HG03439 (cell line): ENCODE measurements around the gene RPEL1.

Experiments
- ATAC-seq: cut with Tn5 transposase; IDR thresholded peaks from one replicate; pipeline ENCODE4 v1.9.1; 2021; ENCODE audit warnings: mild to moderate bottlenecking, moderate library complexity; ENCODE audit not compliant: unreplicated experiment

The RPEL1 gene

DNA sequence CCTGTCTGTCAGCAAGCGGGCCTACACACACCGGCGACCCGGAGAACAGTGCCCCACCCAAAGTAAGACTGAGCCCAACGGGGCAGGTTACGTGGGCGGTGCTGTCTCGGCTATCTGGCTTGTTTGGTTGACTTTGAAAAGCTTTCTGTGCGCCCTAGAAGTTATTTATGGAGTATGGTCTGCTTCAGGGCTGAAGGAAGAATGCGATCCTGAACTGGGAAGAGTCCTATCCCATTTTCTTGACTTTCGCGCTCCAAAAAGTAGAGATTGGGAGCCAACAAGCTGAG lies 32.8 kb downstream of the RPEL1 start:
- ATAC-seq = no peak

DNA sequence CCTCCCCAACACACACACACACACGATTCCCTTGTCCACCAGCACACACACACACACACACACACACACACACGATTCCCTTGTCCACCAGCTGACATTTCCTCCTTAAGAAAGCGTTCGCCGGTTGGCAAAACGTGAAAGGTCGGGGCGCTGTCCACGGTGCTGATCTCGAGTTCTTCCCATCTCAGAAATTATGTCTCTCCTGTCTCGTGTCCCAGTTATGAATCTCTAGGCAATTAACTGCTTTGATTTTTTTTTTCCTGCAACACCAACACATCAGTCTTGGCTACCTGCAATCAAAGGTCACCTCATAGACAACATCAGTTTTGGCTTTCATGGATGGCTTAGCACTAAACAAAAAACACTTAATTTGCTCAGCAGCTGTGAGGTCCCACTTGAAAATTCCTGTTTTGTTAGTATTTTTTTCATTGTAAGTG lies 33.2 kb downstream of the RPEL1 start:
- no peak for ATAC-seq

DNA sequence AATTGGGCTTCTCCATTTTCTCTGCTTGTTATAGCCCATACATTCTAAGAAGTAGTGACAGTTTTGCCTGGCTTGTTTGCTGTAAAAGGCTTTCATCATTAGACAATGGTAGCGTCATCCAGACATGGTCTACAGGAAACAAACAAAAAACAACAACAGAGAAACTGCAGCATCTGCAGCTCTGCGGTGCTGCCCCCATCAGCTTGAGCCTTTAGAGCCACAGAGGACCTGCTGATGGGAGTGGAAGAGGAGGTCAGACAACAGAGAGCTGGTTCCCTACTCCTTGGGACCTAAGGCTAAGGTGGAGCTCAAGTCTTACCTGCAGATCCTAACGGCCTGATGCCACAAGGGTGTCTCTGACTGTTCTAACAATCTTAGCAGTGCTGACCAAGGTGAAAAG lies 34.3 kb downstream of the RPEL1 start:
- no peak for ATAC-seq

DNA sequence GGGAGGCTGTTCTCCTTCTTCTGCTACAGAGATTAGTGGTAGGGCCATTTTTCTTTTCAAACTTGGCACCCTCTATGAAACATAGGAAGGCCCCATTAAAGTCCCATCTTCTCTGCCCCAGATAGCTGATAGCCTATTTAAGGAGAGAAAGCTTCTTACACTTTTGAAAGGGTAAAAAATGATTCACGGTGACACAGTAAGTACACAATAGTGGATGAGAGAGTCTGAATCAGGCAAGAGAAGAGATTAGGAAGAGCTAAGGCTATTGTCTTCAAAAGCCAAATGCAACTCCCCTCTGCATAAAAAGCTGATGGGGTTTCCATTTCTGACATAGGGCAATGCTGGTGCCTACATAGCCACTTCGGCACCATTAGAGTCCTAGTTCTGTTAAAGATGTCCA lies 34.8 kb downstream of the RPEL1 start:
- ATAC-seq = no peak

DNA sequence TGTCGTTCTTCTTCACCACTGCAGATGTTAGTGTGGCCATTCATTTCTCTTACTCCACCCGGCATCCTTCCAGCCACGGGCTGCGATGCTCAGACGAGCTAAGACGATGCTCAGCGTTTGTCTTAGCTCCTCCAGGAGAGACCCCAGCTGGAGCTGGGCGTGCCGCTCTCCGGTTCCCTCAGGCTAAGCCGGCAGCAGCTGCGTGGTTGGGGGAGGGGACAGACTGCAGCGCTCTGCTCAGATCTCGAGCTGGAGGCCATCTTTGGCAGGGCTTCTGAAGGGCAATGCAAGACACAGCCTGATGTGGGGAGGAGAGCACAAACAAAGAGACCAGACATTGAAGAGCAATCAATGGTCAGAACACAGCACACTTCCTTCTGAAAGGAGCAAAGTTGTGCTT lies 36.1 kb downstream of the RPEL1 start:
- no peak for ATAC-seq

DNA sequence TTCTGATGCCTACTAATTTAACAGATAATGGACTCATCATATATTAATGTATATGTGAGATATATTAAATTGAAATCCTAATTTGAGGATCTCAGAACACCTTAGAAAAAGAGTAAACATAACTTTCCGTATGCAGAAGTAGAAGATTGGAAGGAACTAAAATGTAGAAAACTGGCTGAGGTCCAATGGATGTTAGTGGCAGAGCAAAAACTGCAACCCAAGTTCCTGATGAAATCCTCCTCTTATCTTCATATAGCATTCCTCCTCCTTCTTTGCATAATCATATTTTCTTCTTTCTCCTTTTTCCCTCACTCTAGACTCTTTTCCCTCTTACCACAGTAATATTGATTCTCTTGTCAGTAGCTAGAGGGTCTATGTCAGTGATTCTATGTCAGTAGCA lies 37.3 kb downstream of the RPEL1 start:
- ATAC-seq = no peak

DNA sequence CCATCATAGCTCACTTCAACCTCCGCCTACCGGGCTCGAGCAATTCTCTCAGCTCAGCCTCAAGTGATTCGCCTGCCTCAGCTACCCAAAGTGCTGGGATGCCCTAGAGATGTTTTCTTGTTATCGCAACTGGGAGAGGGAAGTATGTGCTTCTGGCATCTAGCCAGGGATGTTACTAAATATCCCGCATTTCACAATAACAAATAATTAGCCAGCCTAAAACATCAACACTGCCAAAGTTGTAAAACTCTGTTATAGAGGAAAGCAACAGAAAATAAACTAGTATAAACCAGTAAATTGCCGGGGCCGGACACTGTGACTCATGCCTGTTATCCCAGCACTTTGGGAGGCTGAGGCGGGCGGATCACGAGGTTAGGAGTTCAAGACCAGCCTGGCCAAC lies 38.5 kb downstream of the RPEL1 start:
- ATAC-seq = no peak

DNA sequence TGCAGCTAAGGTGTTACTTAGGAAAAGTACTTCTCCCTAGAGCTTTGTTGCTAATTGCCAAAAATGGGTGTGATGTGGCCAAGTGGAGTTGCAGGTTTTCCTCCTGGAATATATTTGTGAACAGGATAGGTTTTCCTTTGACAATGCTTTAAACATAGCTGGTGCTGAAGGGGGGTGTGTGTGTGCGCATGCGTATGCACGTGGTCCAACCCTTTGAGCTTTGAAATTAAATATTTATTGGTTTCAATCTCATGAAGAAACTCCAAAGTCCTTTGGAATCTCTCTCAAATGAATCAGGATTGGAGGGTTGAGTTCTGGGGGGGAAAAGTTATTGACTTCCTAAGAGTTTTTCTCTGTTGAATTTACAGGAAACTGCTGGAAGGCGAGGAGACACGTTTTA lies 42.3 kb downstream of the RPEL1 start:
- no peak for ATAC-seq

DNA sequence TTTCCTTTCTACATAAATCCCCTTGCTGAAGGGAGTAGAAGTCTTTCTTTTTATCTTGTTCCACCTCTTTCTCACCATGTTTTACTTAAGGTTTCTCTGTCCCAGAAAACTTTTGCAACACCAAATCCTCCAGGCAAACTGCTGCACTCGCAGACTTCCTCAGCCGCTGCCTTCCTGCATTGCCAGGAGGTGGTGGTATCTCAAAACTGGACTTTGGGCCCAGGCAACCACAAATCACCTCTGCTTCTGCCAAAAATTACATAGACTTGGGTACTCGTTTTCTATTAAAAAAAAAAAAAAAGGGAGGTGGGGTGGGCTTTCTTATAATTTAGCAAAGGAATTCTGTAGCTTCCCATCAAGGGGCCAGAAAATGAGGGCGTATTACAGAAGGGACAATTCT lies 45.9 kb downstream of the RPEL1 start:
- ATAC-seq = no peak

DNA sequence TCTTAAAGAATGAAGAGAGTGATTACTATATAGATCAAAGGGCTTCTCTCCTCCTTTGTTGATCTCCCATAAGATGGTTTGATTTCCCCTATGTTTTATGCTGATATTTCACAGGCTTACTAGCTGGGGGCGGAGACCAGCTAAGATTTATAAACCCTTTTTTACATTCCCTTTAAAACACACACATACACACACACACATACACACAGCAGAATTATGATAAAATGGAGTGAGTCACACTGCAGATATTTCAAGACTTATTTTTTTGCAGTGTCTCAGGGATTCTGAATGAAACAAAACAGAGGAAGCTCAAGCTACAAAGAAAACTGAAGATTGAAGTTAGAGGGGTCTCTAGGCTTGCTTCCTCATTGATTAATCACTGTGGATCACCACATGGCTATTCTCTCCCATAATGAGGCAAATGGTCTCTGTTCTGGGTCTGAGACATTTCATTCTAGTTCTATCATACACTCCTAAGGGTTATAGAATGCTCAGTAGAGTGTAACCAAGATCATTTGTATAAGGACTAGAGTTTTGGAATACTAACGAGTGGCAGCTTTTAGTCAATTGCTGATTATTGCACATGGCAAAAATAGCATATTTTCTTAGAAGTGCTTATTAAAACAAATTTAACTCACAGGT lies 49.8 kb downstream of the RPEL1 start:
- no peak for ATAC-seq
